DMS 273 treated with DMSO at 0.1 percent for 48 hours (cell line): ENCODE measurements around the gene GPR50.

Experiments used
- DNase-seq: peaks from one replicate; lab custom pipeline; 2025; lab: John Stamatoyannopoulos, UW

The GPR50 gene

DNA sequence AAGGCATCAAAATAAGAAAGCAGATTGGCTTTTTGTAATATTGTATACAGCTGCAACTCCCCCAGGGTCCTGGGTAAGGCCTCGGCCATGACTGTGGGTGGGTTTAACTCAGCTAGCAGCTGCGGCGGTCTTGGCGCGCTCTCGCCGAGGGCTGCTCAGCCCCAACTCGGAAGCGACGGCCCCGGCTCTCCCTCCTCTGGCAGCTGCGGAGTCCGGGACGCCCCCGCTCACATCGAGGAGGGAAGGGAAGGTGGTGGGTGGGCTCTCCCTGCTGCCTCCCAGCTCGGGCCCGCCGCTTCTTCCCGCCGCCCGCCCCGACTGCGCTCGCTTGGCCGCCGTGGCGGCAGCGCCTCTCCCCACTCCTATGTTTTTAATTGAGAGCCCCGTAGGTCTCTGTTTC lies 51.2 kb downstream of the GPR50 start:
- DNase-seq, result no peak

DNA sequence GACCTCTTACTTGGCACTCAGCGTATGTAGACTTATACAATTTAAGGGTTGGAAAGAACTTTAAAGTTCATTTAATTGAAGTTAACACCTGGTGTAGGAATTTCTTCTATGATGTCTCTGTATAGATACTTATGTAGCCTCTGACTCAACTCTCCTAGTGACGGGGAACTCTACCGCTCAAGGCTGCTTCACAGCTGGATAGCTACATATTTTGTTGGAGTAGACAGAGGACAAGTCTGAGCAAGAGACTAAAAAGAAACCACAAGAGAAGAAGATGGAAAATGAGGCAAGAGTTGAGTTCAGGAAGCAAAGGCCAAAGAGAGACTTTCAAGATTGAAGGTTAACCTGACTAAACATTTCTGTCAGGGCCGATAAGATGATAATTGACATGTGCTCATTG lies 52.6 kb downstream of the GPR50 start:
- DNase-seq, result no peak
